DND-41 (cell line): ENCODE measurements around the gene EIPR1.

ENCODE experiments used
- CTCF ChIP-seq: IDR thresholded peaks from 2 replicates; pipeline ENCODE4 v1.5.1; 2012; ENCODE audit warnings: borderline replicate concordance, low read length, moderate library complexity, mild to moderate bottlenecking; ENCODE audit not compliant: poor library complexity, severe bottlenecking; ENCODE audit errors: extremely low read depth
- EZH2 ChIP-seq: IDR thresholded peaks from 3 replicates; pipeline ENCODE4 v1.6.1; 2012; ENCODE audit warnings: borderline replicate concordance, low read depth, mild to moderate bottlenecking, moderate library complexity, low read length, inconsistent platforms; ENCODE audit not compliant: severe bottlenecking

- TF ChIP-seq CTCF (no peak), EZH2 (no peak)
Observed at GRCh38 chr2:3203497-3204019, 174.1 kb downstream of the EIPR1 start.
